K562 (cell line): ENCODE data around the gene KRABD2.

Experiments
- ATAC-seq: fragments of 200-7000 bp; cut with Tn5 transposase; 3 replicates; pipeline ENCODE4 v1.9.1; 2020; ENCODE audit warnings: moderate library complexity
- BruUV-seq: library from RNA; stranded (reverse); fragments of 400-500 nt; replicated peaks from 2 replicates; lab custom pipeline; 2021; lab: Mats Ljungman, UMichigan
- CTCF ChIA-PET: fragments of 300-600 bp; formaldehyde crosslinking; extraction: SDS; loops from one replicate; lab custom pipeline; 2021; ENCODE audit warnings: low intra/inter-chr PET ratio; lab: Yijun Ruan, JAX
- POLR2A ChIA-PET: fragments of 300-600, 350-650 bp; sonication (Branson Sonifier 250); formaldehyde crosslinking; extraction: SDS; loops from one replicate; lab custom pipeline; 2021; ENCODE audit warnings: antibody characterized with exemption, inconsistent platforms; lab: Yijun Ruan, JAX
- DNase-seq, 4 experiments: peaks; one replicate each; pipeline versions ENCODE4 v3.0.0 to v3.0.0-alpha.2; 2011 to 2018; ENCODE audit warnings: low spot score in 3 of 4, mixed read lengths in 3 of 4; ENCODE audit errors: extremely low read depth in 1 of 4
- FAIRE-seq: peaks from 2 replicates; lab custom pipeline; 2011; peaks lifted over from hg19 to GRCh38; lab: Jason Lieb, UNC
- H2AFZ ChIP-seq: 2 replicates; pipeline ENCODE4 v1.6.0; 2011; ENCODE audit warnings: low read depth, low read length, control low read depth, inconsistent platforms
- H3K27ac ChIP-seq: fragments of 200-600 bp; 3 replicates; pipeline ENCODE4 v1.8.0; 2011; ENCODE audit warnings: low read depth, mild to moderate bottlenecking, control low read depth, inconsistent platforms, low read length, moderate library complexity, mixed read lengths; ENCODE audit errors: extremely low read depth
- H3K27me3 ChIP-seq, 2 experiments: fragments of 300-600 bp in 1 of 2; 2 replicates in 1 of 2; 3 replicates in 1 of 2; pipeline versions ENCODE4 v1.6.0 to v1.8.0; 2011; ENCODE audit warnings: inconsistent platforms in 2 of 2, low read length in 2 of 2, mild to moderate bottlenecking in 1 of 2, mixed read lengths in 1 of 2, moderate library complexity in 1 of 2; ENCODE audit not compliant: control insufficient read depth in 2 of 2, insufficient read depth in 2 of 2
- H3K36me3 ChIP-seq: fragments of 300-600 bp; 3 replicates; pipeline ENCODE4 v1.8.0; 2011; ENCODE audit warnings: mild to moderate bottlenecking, low read length, inconsistent platforms; ENCODE audit not compliant: control insufficient read depth, insufficient read depth
- H3K4me1 ChIP-seq, 2 experiments: fragments of 200-600 bp in 1 of 2; replicated peaks in 1 of 2; 2 replicates in 1 of 2; 3 replicates in 1 of 2; pipeline versions ENCODE4 v1.5.1 to v1.8.0; 2011; ENCODE audit warnings: inconsistent platforms in 2 of 2, low read length in 2 of 2, mild to moderate bottlenecking in 1 of 2, mixed read lengths in 1 of 2, moderate library complexity in 1 of 2; ENCODE audit not compliant: control insufficient read depth in 2 of 2, insufficient read depth in 2 of 2
- H3K4me2 ChIP-seq: 2 replicates; pipeline ENCODE4 v1.6.1; 2011; ENCODE audit warnings: low read length, control low read depth, inconsistent platforms, mixed read lengths; ENCODE audit not compliant: insufficient read depth
- H3K4me3 ChIP-seq: fragments of 200-600 bp; sonication (generic), shearing (Covaris generic); 2 replicates; pipeline ENCODE4 v1.5.1; 2016; ENCODE audit warnings: control low read depth, inconsistent platforms
- H3K79me2 ChIP-seq: fragments of 200-600 bp; 3 replicates; pipeline ENCODE4 v1.8.0; 2011; ENCODE audit warnings: low read length, inconsistent platforms; ENCODE audit not compliant: control insufficient read depth, insufficient read depth
- H3K9ac ChIP-seq, 2 experiments: 2 replicates each; pipeline versions ENCODE4 v1.6.0 to v1.6.1; 2011; ENCODE audit warnings: low read depth in 2 of 2, low read length in 2 of 2, control low read depth in 1 of 2, inconsistent platforms in 1 of 2, mild to moderate bottlenecking in 1 of 2, mixed read lengths in 1 of 2; ENCODE audit not compliant: insufficient read depth in 1 of 2
- H3K9me1 ChIP-seq: one replicate; pipeline ENCODE4 v1.6.0; 2011; ENCODE audit warnings: inconsistent platforms, mild to moderate bottlenecking, low read length, moderate library complexity; ENCODE audit not compliant: control insufficient read depth, insufficient read depth
- H3K9me3 ChIP-seq: replicated peaks from 2 replicates; pipeline ENCODE4 v1.5.1; 2011; ENCODE audit warnings: low read depth, low read length, inconsistent platforms; ENCODE audit not compliant: control insufficient read depth, insufficient read depth
- H4K20me1 ChIP-seq: replicated peaks from 2 replicates; pipeline ENCODE4 v1.6.1; 2011; ENCODE audit warnings: low read length, inconsistent platforms, mixed read lengths; ENCODE audit not compliant: control insufficient read depth, insufficient read depth
- ATF7 ChIP-seq: fragments of 450-650 bp; IDR thresholded peaks from 2 replicates; pipeline ENCODE4 v1.7.1; 2014; ENCODE audit warnings: mild to moderate bottlenecking, moderate library complexity
- ELF4 ChIP-seq: fragments of 450-650 bp; formaldehyde crosslinking; IDR thresholded peaks from 2 replicates; pipeline ENCODE4 v1.4.0; 2022; ENCODE audit warnings: missing genetic modification characterization
- NFE2L1 ChIP-seq: fragments of 450-650 bp; IDR thresholded peaks from 2 replicates; pipeline ENCODE4 v1.6.1; 2016; ENCODE audit warnings: missing genetic modification characterization, low read depth, mild to moderate bottlenecking, missing compliant biosample characterization, moderate library complexity, borderline replicate concordance
- POLR2B ChIP-seq: fragments of 450-650 bp; IDR thresholded peaks from 2 replicates; pipeline ENCODE4 v1.6.1; 2018; ENCODE audit warnings: low read depth; ENCODE audit not compliant: partially characterized antibody
- RBBP5 ChIP-seq: fragments of 200-600 bp; sonication (generic); IDR thresholded peaks from 2 replicates; pipeline ENCODE4 v1.6.1; 2012; ENCODE audit warnings: borderline replicate concordance, mild to moderate bottlenecking, low read length, control low read depth, inconsistent platforms; ENCODE audit not compliant: insufficient read depth, poor library complexity, severe bottlenecking
- SMAD3 ChIP-seq: fragments of 450-650 bp; formaldehyde crosslinking; conservative IDR thresholded peaks from 2 replicates; pipeline ENCODE4 v1.4.0; 2020; ENCODE audit warnings: mild to moderate bottlenecking
- ZBTB1 ChIP-seq: sonication (generic); formaldehyde crosslinking; IDR thresholded peaks from 2 replicates; pipeline ENCODE4 v1.8.1; 2023; ENCODE audit warnings: missing genetic modification reagents, low read depth, mild to moderate bottlenecking, borderline replicate concordance
- ZNF561 ChIP-seq: fragments of 450-650 bp; formaldehyde crosslinking; conservative IDR thresholded peaks from 2 replicates; pipeline ENCODE4 v1.4.0; 2020; ENCODE audit warnings: mild to moderate bottlenecking, moderate library complexity
- WGBS: fragments of 100-300 bp; shearing (Covaris generic); methylation state at CpG from one replicate; pipeline ENCODE4 v1.1.6; 2016; ENCODE audit warnings: low coverage, mixed read lengths; ENCODE audit not compliant: insufficient coverage; ENCODE audit errors: missing lambda C conversion rate; 5-methylcytosine and 5-hydroxymethylcytosine counted together
- in situ Hi-C: fragments of 300-500 bp; cut with MboI; formaldehyde crosslinking; loops from 4 replicates; pipeline ENCODE4 v1.15.0; 2018; ENCODE audit warnings: inconsistent platforms, mixed read lengths
- intact Hi-C: fragments of 100-400 bp; cut with micrococcal nuclease; formaldehyde crosslinking; loops from 2 replicates; pipeline ENCODE4 v1.14.2; 2022
- TF ChIP-seq, protein P1 (sequence below), 3 experiments: IDR thresholded peaks in 2 of 3; conservative IDR thresholded peaks in 1 of 3; 2 replicates each; pipeline ENCODE4 v1.5.1; 2011 to 2012; ENCODE audit warnings: low read length in 3 of 3, mild to moderate bottlenecking in 3 of 3, control low read depth in 2 of 3, improper control_type of control experiment in 1 of 3, inconsistent platforms in 1 of 3, low read depth in 1 of 3, mixed read lengths in 1 of 3, moderate library complexity in 1 of 3; ENCODE audit not compliant: insufficient read depth in 2 of 3
- TF ChIP-seq, protein P2 (sequence below): sonication (generic); formaldehyde crosslinking; IDR thresholded peaks from 2 replicates; pipeline ENCODE4 v1.8.1; 2022; ENCODE audit warnings: missing genetic modification reagents
- TF ChIP-seq, protein P3 (sequence below): sonication (generic); formaldehyde crosslinking; IDR thresholded peaks from 2 replicates; pipeline ENCODE4 v1.8.0; 2022; ENCODE audit warnings: missing genetic modification reagents, mild to moderate bottlenecking, moderate library complexity, borderline replicate concordance
- TF ChIP-seq, protein P4 (sequence below): fragments of 200-800 bp; sonication (Bioruptor generic); IDR thresholded peaks from 2 replicates; pipeline ENCODE4 v1.6.1; 2017; ENCODE audit warnings: missing genetic modification characterization, missing compliant biosample characterization
- TF ChIP-seq, protein P5 (sequence below): fragments of 250-450 bp; sonication (Bioruptor Pico); IDR thresholded peaks from 2 replicates; pipeline ENCODE4 v1.5.0; 2021; ENCODE audit warnings: mild to moderate bottlenecking, moderate library complexity

The KRABD2 gene

DNA sequence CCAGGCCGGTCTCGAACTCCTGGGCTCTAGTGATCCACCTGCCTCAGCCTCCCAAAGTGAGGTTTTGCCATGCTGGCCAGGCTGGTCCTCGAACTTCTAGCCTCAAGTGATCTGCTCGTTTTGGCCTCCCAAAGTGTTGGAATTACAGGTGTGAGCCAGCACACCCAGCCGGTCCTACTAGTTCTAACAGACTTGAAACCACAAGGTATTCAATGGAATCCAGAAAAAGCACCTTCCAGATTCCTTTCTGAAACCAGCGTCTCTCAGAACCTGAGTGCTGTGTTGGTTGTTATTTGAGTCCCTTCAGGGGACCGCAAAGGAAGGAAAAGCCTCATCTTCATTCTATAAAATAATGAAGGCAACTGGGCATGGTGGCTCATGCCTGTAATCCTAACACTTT, 4.1 kb downstream of the KRABD2 start:
- no peaks in the 10 kb centered on the region for H4K20me1 ChIP-seq
- no peak overlapping the region for H3K9ac ChIP-seq
- H3K79me2 ChIP-seq: no peaks in the 10 kb centered on the region
- H3K4me1 ChIP-seq: peaks cover 11 to 16% of the 10 kb centered on the region in 2 experiments; a peak in 4 of 5 replicates
- in situ Hi-C loops (no loop called here), intact Hi-C loops (no loop called here)
- POLR2A ChIA-PET: interaction anchor here (1.1 kb wide), 1 partner anchor 84 kb away, joined by 4 read pairs; the partner anchor contains the start of gene RANGRF
- no peak overlapping the region for H3K27ac ChIP-seq
- no peak overlapping the region for H3K4me2 ChIP-seq
- H3K9me3 ChIP-seq: no peaks in the 10 kb centered on the region
- no TSS peak for BruUV-seq
- FAIRE-seq (no peak), DNase-seq (no peak), ATAC-seq (no peak)
- peaks cover 12% of the 10 kb centered on the region; the same call in 2 of the 3 replicates for H3K36me3 ChIP-seq
- H3K4me3 ChIP-seq: no peak overlapping the region
- H2AFZ ChIP-seq: no peak overlapping the region
- H3K9me1 ChIP-seq: no peaks in the 10 kb centered on the region
- no peaks in the 10 kb centered on the region for H3K27me3 ChIP-seq
- CTCF ChIA-PET: no interaction called here
- 66% methylated on average over 6 of the region's 7 CpGs for WGBS
- TF ChIP-seq SMAD3 (CRISPR knock-in tag) (no peak), ELF4 (CRISPR knock-in tag) (no peak), NFE2L1 (tag) (no peak), RBBP5 (no peak), ATF7 (no peak), ZBTB1 (CRISPR knock-in tag) (no peak), POLR2B (no peak), ZNF561 (CRISPR knock-in tag) (no peak)
- TF ChIP-seq, protein P1, sequence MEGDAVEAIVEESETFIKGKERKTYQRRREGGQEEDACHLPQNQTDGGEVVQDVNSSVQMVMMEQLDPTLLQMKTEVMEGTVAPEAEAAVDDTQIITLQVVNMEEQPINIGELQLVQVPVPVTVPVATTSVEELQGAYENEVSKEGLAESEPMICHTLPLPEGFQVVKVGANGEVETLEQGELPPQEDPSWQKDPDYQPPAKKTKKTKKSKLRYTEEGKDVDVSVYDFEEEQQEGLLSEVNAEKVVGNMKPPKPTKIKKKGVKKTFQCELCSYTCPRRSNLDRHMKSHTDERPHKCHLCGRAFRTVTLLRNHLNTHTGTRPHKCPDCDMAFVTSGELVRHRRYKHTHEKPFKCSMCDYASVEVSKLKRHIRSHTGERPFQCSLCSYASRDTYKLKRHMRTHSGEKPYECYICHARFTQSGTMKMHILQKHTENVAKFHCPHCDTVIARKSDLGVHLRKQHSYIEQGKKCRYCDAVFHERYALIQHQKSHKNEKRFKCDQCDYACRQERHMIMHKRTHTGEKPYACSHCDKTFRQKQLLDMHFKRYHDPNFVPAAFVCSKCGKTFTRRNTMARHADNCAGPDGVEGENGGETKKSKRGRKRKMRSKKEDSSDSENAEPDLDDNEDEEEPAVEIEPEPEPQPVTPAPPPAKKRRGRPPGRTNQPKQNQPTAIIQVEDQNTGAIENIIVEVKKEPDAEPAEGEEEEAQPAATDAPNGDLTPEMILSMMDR (IDR thresholded peaks at IDR 0.05 in 2 of 3, conservative IDR thresholded peaks at IDR 0.05 in 1 of 3; ENCODE audit: insufficient read depth in 2 of 3, low read depth in 1 of 3, low read length in 3 of 3): no peak
- TF ChIP-seq, protein P2, sequence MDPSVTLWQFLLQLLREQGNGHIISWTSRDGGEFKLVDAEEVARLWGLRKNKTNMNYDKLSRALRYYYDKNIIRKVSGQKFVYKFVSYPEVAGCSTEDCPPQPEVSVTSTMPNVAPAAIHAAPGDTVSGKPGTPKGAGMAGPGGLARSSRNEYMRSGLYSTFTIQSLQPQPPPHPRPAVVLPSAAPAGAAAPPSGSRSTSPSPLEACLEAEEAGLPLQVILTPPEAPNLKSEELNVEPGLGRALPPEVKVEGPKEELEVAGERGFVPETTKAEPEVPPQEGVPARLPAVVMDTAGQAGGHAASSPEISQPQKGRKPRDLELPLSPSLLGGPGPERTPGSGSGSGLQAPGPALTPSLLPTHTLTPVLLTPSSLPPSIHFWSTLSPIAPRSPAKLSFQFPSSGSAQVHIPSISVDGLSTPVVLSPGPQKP (CRISPR knock-in tag): no peak
- TF ChIP-seq, protein P3, sequence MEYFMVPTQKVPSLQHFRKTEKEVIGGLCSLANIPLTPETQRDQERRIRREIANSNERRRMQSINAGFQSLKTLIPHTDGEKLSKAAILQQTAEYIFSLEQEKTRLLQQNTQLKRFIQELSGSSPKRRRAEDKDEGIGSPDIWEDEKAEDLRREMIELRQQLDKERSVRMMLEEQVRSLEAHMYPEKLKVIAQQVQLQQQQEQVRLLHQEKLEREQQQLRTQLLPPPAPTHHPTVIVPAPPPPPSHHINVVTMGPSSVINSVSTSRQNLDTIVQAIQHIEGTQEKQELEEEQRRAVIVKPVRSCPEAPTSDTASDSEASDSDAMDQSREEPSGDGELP: no peak
- TF ChIP-seq, protein P4, sequence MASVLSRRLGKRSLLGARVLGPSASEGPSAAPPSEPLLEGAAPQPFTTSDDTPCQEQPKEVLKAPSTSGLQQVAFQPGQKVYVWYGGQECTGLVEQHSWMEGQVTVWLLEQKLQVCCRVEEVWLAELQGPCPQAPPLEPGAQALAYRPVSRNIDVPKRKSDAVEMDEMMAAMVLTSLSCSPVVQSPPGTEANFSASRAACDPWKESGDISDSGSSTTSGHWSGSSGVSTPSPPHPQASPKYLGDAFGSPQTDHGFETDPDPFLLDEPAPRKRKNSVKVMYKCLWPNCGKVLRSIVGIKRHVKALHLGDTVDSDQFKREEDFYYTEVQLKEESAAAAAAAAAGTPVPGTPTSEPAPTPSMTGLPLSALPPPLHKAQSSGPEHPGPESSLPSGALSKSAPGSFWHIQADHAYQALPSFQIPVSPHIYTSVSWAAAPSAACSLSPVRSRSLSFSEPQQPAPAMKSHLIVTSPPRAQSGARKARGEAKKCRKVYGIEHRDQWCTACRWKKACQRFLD (CRISPR knock-in tag): no peak
- TF ChIP-seq, protein P5, sequence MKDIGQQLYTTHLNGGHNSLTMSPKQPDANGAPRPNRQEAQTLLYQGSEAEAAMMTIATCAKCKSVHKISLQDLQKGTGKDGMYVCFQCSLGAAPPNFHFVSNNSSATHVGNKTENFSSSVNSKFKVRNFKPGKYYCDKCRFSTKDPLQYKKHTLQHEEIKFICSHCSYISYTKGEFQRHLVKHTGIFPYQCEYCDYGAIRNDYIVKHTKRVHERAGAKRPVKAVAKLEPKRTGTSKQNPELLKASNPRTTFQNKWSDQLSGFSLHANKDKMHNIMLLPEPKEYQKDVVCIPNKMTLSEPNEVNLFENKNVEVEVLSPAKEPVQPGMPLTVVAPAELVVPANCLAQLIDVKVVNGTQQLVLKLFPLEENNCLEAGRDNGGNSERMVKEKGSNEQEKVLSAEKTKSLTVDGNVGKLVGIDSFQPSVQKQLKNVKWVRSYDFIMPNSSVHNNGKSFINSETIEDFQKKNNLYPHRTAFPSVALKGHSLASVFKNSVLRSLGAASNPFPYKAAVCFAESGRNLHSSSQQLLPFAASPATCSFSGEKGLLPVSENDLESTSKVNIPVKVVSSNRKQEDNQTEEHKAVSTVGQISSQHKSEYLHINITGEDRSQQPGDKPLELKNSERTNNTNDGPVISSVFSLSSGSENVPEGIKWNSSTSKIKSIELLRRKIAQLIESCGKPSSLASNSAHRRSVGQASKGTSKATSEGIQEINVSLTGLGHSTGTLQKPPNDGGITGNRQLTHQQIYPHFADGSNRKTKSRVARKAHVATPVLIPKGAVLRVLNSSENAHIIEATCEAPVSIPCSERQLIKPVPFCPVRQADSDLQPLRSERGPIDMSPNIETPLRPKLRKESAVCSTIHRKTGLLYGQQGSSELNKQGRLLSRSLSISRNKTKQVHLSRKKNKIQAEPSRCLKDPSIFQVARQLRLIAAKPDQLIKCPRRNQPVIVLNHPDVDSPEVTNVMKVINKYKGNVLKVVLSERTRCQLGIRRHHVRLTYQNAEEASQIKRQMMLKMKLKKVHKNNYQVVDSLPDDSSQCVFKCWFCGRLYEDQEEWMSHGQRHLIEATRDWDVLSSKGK (CRISPR knock-in tag): no peak
